GM19035 (cell line): ENCODE results near the gene CFAP46.

Source experiments
- ATAC-seq: cut with Tn5 transposase; IDR thresholded peaks from one replicate; pipeline ENCODE4 v1.9.1; 2021; ENCODE audit not compliant: unreplicated experiment

CFAP46 gene

DNA sequence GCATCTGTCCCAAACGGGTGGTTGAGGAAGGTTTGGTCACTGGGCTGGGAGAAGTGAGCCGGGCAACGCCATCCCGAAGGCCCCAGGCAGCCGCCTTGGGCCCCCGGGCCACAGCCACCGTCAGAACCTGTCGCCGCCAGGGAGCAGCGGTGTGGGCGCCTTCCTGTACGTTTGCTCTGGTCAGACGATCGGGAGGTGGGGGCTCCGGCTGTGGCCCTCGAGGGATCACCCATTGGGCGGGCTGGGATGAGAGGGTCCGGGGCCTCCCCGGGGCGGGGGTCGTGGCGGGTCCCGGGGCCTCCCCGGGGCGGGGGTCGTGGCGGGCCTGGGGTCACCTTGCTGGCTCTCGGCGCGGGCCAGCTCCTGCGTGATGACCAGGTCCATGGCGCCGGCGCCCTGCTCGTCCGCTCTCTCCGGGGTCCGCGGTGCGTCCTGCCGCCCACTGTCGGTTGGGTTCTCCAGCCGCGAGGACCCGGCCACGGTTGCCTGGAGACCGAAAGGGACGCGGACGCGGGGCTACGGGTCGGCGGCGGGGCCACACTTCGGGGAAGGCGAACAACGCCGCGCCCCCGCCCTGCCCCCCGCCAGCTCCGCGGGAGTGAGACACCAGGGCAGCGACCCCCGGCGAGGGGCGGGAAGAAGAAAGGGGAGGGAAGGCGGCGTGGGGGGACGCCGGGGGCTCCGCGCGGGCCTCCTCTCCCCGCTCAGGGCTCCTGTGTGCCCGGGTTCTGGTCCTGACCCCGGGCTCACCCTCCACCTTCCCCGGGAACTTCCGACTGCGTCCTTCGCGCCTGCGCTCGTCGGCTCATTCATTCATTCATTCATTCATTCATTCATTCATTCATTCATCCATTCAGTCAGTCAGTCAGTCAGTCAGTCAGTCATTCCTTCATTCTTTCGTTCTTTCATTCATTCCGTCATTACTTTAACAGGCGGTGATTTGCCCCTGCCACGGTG lies at the start of gene CFAP46:
Gene CFAP46, minus strand, starts transcription at position 470 of the 957 bp plus-strand sequence. Its CDS starts 86 bp downstream, at position 384.
- no peak for ATAC-seq

DNA sequence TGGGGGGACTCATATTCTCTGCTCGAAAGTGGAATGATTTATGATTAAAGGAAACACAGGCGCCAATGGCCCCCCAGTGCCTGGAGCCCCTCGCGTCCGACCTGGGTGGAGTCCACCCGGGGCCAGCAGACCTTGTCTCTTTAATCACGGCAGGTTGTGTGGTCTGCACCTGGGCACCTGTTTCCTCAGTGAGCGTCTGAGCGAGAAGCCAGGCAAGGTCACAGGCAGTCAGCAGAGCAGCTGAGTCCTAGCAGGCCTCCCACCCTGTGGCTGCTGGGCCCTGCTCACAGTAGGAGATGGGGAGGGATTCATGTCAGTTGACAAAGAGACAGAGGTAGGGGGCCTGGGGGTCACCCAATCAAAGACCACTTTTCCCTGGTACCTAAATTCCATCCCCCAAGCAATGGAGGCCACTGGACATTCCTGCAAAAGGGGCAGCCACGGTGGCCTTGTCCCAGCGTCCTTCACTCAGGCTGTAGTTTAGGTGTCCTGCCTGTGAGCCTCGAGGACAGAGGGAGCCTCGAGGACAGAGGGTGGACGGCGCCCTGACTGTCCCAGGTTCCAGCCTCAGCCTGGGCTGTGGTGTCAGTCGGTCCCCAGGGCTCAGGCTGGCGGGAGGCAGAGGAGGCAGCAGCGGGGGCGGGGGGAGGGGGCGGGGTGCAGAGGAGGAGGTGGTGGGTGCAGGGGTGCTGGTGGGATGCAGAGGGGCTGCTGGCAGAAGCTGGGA lies 49.5 kb upstream of the CFAP46 start:
- ATAC-seq: no peak

DNA sequence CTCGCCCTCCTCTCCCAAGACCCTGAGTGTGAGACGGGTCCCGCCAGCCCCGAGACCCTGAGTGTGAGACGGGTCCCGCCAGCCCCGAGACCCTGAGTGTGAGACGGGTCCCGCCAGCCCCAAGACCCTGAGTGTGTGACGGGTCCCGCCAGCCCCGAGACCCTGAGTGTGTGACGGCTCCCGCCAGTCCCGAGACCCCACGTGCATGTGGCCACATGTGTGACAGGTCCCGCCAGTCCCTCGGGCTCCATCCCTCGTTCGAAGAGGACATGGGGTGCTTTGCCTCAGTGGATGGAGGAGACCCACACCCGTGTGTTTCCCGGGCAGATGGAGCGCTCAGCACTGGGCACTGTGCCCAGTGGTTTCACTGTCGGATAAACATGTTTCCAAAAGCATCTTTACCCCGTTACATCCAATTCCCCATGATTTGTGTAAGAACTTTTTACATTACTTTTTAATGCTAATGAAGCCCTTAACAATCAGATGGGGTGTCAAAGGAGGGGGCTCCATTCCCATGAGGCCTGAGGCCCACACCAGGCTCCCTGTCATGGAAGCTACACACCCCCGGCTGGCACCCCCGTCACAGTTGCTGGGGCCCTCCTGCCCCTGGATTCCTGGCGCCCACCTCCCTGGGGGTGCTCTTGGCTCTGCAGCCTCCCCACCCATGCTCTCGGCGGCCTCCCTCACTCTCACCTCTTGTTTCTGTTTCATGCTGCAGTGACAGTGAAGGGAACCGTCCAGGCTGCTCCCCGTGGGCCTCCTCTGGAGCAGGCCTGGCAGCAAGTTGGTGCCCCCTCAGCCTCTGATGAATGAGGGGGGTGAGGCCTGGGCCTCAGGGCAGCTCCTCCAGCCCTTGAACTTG lies 48.5 kb upstream of the CFAP46 start:
- no peak for ATAC-seq

DNA sequence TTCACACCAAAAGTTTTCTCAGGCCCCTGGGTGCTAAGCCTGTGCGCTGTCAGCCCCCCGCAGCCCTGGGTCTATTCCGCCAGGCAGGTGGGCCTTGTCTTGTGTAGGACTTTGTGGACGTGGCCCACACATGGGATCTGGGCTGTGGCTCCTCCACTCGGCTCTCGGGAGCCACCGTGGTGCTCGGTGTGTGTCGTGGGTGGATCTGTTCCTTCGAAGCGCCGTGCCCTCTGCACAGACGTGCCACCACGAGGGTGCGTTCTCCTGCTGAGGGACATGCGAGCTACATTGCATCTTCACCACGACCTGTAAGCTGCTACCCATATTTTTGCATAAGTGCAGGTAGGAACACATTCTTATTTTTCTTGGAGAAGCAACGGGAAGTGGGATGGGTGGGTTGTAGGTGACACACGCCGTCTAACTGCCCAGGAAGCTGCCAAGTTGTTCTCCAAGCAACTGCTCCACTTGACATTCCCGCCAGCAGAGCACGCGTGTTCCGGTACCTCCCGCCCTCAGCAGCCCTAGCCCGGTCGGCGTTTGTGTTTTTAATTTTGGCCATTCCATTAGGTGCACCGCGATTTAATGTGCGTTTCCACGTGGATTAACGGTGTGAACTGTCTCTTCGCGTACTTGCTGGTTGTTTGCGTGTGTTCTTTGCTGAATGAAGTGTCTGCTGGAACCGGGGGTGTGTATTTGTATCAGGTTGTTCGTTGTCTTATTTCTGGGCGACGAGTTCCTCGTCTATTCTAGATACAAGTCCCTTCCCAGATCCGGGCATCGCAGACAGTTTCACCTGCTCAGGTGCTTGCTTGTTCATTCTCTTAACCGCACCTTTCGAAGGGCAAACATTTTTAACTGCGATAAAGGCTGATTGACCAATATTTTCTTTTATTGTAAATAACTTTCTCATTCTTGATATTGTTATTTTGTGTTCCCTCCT lies 47.4 kb upstream of the CFAP46 start:
- no peak for ATAC-seq

DNA sequence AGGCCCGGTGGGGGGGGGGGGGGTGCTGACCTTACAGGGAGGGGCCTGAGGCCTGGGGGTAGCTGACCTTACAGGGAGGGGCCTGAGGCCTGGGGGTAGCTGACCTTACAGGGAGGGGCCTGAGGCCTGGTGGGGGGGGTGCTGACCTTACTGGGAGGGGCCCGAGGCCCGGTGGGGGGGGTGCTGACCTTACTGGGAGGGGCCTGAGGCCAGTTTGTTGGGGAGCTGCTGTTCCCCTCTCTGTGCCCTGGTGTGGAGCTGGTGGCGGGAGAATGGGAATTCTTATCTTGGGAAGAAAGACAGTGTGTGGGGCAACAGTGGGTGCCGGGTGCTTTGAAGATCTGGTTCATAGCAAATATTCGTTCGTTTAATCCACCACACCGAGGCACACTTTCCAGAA lies 46.6 kb upstream of the CFAP46 start:
- ATAC-seq: no peak

DNA sequence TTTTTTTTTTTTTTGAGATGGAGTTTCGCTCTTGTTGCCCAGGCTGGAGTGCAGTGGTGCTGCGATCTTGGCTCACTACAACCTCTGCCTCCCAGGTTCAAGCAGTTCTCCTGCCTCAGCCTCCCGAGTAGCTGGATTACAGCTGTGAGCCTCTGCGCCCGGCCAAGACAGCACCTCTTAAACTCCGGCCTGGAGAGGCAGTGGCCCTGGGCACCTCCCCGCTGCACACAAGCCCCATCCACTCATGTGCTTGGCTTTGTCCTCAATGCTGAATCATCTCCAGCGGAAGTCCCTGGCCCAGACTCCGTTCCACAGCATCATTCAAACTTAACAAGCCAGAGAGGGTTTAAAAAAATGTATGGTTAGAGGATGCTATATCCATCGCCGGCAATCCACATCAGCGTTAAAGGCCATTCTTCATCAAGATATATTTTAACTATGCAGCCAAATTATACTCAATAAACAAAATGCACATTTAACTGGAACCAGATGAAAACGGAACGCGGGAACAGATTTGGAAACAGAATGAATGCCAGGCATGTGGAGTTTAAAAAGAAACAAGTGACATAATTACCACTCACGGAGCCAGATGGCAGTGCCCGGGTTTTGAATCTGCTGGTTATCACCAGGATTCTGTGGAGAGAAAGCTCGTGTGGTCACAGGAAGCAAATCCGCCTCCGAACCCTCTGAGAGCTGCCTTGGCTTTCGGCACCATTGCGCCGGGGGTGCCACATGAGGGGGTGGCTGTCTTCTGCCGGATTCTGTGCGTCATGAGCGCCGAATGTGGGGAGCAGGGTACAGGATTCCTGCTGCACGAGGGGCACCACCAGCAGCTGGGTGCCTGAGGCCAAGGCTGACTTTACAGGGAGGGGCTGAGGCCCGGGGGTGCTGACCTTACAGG lies 45.6 kb upstream of the CFAP46 start:
- ATAC-seq: no peak

DNA sequence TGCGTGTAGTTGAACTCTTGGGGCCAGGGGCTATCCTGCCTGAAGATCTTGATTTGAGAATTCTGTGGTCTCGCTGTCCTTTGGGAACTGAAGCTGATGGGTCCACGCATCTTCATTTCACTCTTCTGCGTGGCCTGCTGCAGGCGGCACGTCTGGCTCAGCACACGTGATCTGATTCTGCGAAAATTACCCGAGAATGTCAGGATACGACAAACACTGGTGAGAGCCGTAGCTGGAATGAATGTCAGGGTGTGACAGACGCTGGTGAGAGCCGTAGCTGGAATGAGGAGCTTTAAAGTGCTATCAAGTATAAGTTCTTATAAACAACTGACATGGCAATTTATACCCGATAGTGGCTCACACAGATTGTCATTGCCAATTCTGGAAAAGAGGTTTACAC lies 44.6 kb upstream of the CFAP46 start:
- ATAC-seq: no peak

DNA sequence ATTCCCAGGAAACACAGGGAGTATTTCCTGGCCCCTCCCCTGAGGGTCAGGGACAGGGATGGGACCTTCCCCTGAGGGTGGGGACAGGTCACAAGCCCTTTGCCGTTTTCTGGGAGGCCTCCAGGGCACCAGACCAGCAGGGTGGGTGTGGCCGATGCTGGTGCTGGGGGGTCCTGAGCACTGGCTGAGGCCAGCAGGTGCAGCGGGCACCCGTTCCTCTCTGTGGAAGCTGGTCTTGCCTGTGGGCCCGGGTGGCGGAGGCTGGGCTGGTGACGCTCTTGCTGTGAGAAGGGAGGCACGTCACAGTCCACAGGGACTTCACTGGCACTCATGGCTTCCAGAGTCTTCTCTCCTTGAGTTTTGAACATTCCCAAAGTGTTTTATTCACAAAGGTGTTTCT lies 44.2 kb upstream of the CFAP46 start:
- no peak for ATAC-seq

DNA sequence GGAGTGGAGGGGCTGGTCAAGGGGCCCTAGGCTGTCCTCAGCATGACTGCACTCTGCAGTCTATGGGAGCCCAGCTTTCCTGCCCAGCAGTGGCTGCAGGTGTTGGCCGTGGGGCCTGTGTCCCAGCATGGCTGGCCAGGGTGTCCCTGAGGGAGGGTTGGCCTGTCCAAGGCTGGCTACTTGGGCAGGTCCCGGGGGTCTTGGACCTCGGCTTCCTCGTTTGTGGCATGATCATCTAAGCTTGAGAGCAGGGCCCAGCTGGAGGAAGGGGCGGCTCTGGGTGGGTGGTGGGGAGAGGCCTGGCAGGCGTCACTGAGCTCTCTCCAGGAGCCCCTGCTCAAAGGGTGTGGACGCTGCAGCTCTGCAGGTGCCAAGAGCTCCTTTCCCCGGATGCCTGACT lies 43.7 kb upstream of the CFAP46 start:
- ATAC-seq: no peak

DNA sequence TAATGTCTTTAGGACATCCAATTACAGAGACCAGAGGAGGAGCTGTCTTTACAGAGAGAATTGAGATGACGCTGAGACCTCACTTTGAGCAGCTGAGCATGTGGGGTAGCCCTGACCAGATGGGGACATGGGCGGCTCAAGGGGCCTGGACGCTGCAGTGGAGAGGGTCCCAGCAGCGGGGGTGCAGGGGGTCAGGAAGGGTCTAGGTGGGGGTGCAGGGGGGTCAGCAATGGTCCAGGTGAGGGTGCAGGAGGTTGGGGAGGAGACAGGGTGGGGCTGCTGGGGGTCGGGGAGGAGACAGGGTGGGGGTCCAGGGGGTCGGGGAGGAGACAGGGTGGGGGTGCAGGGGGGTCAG lies 43.2 kb upstream of the CFAP46 start:
- no peak for ATAC-seq

DNA sequence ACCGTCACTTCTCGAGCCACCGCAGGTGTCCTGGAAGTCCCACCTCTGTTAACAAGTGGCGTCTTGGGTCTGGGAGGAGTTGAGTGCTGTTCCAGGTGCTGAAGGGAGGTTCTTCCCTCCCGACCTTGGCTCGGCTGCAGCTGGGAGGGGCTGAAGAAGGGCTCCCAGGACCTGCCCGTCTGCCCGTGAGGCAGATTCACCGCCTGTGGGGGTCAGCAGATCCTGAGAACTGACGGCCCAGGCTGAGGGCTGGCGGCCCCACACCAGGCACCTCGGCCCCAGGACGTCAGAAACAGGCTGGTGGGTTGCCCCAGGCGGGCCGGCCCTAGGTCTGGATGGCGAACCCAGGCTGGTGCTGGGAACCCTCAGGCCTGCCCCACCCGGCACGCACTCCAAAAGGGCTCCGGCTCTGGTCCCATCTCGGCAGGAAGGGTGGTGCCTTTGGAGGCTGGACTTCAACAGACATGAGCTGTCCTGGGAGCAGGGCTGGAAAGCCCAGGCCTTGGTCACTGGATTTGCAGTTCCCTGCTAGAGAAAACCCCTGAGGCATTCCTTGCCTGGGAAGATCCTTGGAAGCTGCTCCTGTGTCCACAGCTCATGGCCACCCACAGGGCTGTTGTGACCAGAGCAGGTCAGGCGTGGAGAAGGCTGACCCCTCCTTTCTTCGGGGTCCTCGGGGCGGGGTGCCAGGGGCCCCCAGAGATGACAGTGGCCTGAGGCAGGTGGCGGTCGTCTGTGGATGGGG lies 42.6 kb upstream of the CFAP46 start:
- no peak for ATAC-seq

DNA sequence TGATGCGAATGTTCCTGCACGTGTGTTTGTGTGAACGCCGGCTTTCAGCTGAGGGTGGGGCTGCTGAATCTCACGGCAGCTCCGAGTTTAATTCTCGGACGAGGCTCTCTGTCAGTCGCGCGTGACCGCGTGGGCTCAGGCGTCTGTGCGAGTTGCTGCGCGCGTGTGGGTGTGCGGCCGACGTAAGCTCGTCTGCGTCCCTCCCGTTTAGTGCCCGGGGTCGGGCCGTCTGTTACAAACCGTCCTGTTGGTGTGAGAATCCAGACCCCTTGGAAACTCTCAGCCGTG lies 41.6 kb upstream of the CFAP46 start:
- ATAC-seq: no peak

DNA sequence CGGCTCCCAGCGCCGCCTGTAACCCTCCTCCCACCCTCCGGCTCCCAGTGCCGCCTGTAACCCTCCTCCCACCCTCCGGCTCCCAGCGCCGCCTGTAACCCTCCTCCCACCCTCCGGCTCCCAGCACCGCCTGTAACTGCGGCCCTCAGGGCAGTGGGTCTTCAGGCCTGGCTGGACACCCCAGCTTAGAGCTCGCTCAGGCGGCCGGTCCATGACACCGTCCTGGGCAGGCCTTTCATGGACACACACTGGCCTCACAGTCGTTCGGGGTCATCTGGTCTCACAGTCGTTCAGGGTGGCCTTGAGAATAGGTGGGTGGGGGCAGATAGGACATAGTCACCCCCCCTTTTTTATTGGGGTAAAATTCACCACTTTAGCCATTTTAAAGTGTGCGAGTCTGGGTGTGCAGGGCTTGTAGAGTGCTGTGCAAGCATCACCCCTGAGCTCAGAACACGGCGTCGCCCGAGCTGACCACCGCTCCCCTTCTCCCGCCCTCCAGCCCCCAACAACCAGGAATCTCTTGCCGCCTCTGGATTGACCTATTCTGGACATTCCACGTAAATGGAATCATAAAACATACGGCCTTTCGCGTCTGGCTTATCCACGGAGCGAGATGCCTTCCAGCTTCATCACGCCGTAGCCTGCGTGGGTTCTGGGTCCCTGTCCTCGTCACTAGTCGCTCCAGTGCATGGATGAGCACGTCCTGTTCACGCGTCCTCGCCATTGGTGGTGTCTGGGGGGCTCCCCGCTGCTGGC lies 41.1 kb upstream of the CFAP46 start:
- no peak for ATAC-seq

DNA sequence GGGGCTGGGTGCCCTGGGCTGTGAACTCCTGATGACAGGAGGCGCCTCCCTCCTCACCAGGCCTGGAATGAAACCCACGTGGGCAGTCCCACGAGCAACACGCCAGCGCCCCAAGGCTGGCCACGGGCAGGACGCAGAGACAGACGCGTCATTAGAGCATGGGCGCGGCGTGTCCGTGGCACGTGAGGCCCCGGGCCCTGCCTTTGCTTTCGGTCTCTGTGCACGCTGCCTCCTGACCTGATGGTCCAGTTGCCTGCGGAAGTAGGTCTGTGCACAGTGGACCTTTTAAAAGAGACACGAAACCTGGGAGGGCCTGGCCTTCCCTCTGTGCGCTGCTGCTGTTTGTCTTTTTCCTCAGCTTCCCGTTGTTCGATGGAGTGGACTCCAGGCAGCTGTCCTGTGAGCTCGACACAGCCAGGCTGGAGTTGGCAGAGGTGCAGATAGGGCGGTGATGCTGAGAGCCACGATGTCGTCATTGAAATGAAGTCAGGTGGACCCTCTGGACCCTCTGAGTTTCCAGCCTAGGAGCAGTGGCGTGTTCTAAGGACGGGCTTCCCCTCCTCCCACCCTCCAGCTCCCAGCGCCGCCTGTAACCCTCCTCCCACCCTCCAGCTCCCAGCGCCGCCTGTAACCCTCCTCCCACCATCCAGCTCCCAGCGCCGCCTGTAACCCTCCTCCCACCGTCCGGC lies 40.1 kb upstream of the CFAP46 start:
- ATAC-seq: no peak

DNA sequence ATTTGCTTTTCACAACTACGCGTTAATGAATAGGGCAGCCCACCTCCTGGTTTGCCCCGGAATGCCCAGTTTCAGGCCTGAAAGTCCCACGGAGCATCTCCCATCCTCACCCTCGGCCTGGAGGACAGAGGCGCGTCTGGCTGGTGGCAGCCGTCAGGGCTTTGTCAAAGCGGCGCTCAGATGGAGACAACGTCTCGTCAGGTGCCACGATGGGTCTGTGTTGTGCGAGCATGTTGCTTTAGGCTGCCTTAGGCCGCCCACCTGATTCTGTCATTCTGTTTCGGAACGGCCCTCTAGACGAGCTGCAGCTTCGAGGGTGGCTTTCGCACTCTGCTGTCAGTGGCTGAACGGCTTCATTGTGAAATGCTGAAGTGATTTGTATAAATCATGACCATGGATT lies 39.4 kb upstream of the CFAP46 start:
- no peak for ATAC-seq

DNA sequence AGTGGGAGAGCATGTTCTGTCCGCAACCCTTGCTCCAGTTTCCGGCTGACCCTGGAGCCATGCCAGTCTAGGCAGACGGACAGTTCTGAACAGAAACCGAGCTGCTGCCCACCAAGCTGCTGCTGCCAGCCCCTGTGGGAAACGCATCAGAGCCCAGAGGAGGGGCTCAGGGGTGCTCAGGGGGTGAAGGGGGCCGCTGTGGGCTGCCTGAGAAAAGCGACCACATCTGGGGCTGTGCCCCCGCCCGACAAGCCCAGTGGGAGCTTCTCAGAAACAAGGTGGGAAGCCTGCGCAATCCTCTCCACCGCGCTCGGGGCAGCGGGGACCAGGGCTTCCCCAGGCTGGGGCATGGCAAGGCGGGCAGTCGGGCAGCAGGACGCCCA lies 38.8 kb upstream of the CFAP46 start:
- ATAC-seq: no peak

DNA sequence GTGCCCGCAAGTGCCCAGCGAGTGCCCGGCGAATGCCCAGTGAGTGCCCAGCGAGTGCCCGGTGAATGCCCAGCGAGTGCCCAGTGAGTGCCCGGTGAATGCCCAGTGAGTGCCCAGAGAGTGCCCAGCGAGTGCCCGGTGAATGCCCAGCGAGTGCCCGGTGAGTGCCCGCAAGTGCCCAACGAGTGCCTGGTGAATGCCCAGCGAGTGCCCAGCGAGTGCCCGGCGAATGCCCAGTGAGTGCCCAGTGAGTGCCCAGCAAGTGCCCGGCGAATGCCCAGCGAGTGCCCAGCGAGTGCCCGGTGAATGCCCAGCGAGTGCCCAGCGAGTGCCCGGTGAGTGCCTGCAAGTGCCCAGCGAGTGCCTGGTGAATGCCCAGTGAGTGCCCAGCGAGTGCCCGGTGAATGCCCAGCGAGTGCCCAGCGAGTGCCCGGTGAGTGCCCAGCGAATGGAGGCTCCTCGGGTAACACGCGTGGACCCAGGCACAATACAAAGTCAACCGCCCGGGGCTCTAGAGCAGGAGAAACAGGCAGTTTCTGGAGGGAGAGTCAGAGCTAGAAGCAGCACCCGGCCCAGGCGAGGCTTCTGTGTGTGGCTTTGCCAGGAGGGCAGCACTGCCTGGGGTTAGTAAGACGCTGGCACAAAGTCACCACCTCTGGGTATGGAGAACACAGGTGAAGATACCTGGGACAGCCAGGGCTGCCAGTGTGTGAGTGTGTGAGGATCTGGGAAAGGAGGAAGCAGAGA lies 38.2 kb upstream of the CFAP46 start:
- ATAC-seq: no peak
